ENCODE results near the gene ZNF680.
"Not testable (repeated sequence)": the region's sequence is repeated elsewhere in the genome, so short reads cannot be mapped to it uniquely, and the experiment has no call there.

Gene ZNF680

GRCh38 chr7:64562626-64563278 lies at the start of gene ZNF680:
TSS of gene ZNF680 (minus strand) at chr7:64563071. CDS start at chr7:64562954, 117 bp downstream.
- peak; percentile 74 for DNase-seq (ENCODE audit: low read depth)

- no peak for DNase-seq (ENCODE audit: low read depth)
Measured at GRCh38 chr7:64612452-64612851, 49.6 kb upstream of the ZNF680 start.

- no peak for DNase-seq (ENCODE audit: low read depth)
Measured at GRCh38 chr7:64611717-64612116, 48.8 kb upstream of the ZNF680 start.

GRCh38 chr7:64610997-64611396 lies 48.1 kb upstream of the ZNF680 start:
- DNase-seq (ENCODE audit: low read depth), result no peak

- no peak for DNase-seq (ENCODE audit: low read depth)
Measured at GRCh38 chr7:64608116-64608910, 45.4 kb upstream of the ZNF680 start.

- DNase-seq (ENCODE audit: low read depth), result no peak
Measured at GRCh38 chr7:64606385-64606784, 43.5 kb upstream of the ZNF680 start.

- DNase-seq (ENCODE audit: low read depth), result no peak
Measured at GRCh38 chr7:64603271-64603670, 40.4 kb upstream of the ZNF680 start.

GRCh38 chr7:64602518-64602917 lies 39.6 kb upstream of the ZNF680 start:
- no peak for DNase-seq (ENCODE audit: low read depth)

- DNase-seq (ENCODE audit: low read depth), result no peak
Measured at GRCh38 chr7:64602086-64602485, 39.2 kb upstream of the ZNF680 start.

- DNase-seq (ENCODE audit: low read depth), result no peak
Measured at GRCh38 chr7:64599359-64599758, 36.5 kb upstream of the ZNF680 start.

- no peak for DNase-seq (ENCODE audit: low read depth)
Measured at GRCh38 chr7:64590971-64591370, 28.1 kb upstream of the ZNF680 start.

GRCh38 chr7:64581926-64582894 lies 19.3 kb upstream of the ZNF680 start:
- no peak for DNase-seq (ENCODE audit: low read depth)

GRCh38 chr7:64581391-64581790 lies 18.5 kb upstream of the ZNF680 start:
- no peak for DNase-seq (ENCODE audit: low read depth)

GRCh38 chr7:64574540-64575099 lies 11.7 kb upstream of the ZNF680 start:
- no peak for DNase-seq (ENCODE audit: low read depth)

GRCh38 chr7:64570284-64570605 lies 7.4 kb upstream of the ZNF680 start:
- not testable (repeated sequence) for DNase-seq (ENCODE audit: low read depth)

- DNase-seq (ENCODE audit: low read depth), result not testable (repeated sequence)
Measured at GRCh38 chr7:64569372-64570283, 6.8 kb upstream of the ZNF680 start.

GRCh38 chr7:64562256-64562625 lies 630 bp downstream of the ZNF680 start:
- DNase-seq (ENCODE audit: low read depth), result no peak

GRCh38 chr7:64559206-64559605 lies 3.7 kb downstream of the ZNF680 start:
- DNase-seq (ENCODE audit: low read depth), result no peak

- no peak for DNase-seq (ENCODE audit: low read depth)
Measured at GRCh38 chr7:64558781-64559180, 4.1 kb downstream of the ZNF680 start.

- no peak for DNase-seq (ENCODE audit: low read depth)
Measured at GRCh38 chr7:64558323-64558705, 4.6 kb downstream of the ZNF680 start.

All from stimulated activated CD8-positive, alpha-beta memory T cell treated with anti-CD3 and anti-CD28 coated beads, Interleukin-7, amount 100 ng/mL, for 24 hours (primary cell).